ENCODE data around the gene GALNTL6.

The GALNTL6 gene

GRCh38 chr4:173005912-173006633, 1192.9 kb downstream of the GALNTL6 start:
- no peaks in the 10 kb centered on the region for H3K27me3 ChIP-seq (ENCODE audit: insufficient read depth, poor library complexity, severe bottlenecking)
- DNase-seq (ENCODE audit: low spot score): no peak
- H3K4me1 ChIP-seq (ENCODE audit: insufficient read depth, poor library complexity, severe bottlenecking): peaks cover 11% of the 10 kb centered on the region
- TF ChIP-seq CTCF (IDR thresholded peaks at IDR 0.05; ENCODE audit: poor library complexity, severe bottlenecking): no peak
- no peaks in the 10 kb centered on the region for H3K9me3 ChIP-seq (ENCODE audit: severe bottlenecking)
- ATAC-seq (ENCODE audit: low read depth): no peak
- no peak overlapping the region for H3K27ac ChIP-seq (ENCODE audit: poor library complexity, severe bottlenecking)
- no peaks in the 10 kb centered on the region for H3K36me3 ChIP-seq (ENCODE audit: low read depth)
- no peak overlapping the region for H3K4me3 ChIP-seq (ENCODE audit: severe bottlenecking)

GRCh38 chr4:173008436-173008835, 1195.2 kb downstream of the GALNTL6 start:
- H3K27me3 ChIP-seq (ENCODE audit: insufficient read depth, poor library complexity, severe bottlenecking): no peaks in the 10 kb centered on the region
- no peaks in the 10 kb centered on the region for H3K9me3 ChIP-seq (ENCODE audit: severe bottlenecking)
- no peak overlapping the region for H3K27ac ChIP-seq (ENCODE audit: poor library complexity, severe bottlenecking)
- no peak overlapping the region for H3K4me3 ChIP-seq (ENCODE audit: severe bottlenecking)
- no peak for TF ChIP-seq CTCF (IDR thresholded peaks at IDR 0.05; ENCODE audit: poor library complexity, severe bottlenecking)
- H3K4me1 ChIP-seq (ENCODE audit: insufficient read depth, poor library complexity, severe bottlenecking): no peaks in the 10 kb centered on the region
- DNase-seq (ENCODE audit: low spot score) (no peak), ATAC-seq (ENCODE audit: low read depth) (no peak)
- no peaks in the 10 kb centered on the region for H3K36me3 ChIP-seq (ENCODE audit: low read depth)

GRCh38 chr4:173009129-173009823, 1196.1 kb downstream of the GALNTL6 start:
- Histone ChIP-seq H3K9me3 (ENCODE audit: severe bottlenecking) (no peaks in the 10 kb centered on the region), H3K36me3 (ENCODE audit: low read depth) (no peaks in the 10 kb centered on the region), H3K4me3 (ENCODE audit: severe bottlenecking) (no peak overlapping the region), H3K4me1 (ENCODE audit: insufficient read depth, poor library complexity, severe bottlenecking) (peaks cover 4% of the 10 kb centered on the region), H3K27me3 (ENCODE audit: insufficient read depth, poor library complexity, severe bottlenecking) (no peaks in the 10 kb centered on the region), H3K27ac (ENCODE audit: poor library complexity, severe bottlenecking) (no peak overlapping the region)
- DNase-seq (ENCODE audit: low spot score) (no peak), ATAC-seq (ENCODE audit: low read depth) (no peak)
- TF ChIP-seq CTCF (IDR thresholded peaks at IDR 0.05; ENCODE audit: poor library complexity, severe bottlenecking): no peak

GRCh38 chr4:173012608-173013007, 1199.4 kb downstream of the GALNTL6 start:
- DNase-seq (ENCODE audit: low spot score): no peak

More at GRCh38 chr4:173012608-173013007, 1199.4 kb downstream of the GALNTL6 start:
- Histone ChIP-seq H3K4me1 (ENCODE audit: insufficient read depth, poor library complexity, severe bottlenecking) (peaks cover 4% of the 10 kb centered on the region), H3K27ac (ENCODE audit: poor library complexity, severe bottlenecking) (no peak overlapping the region), H3K4me3 (ENCODE audit: severe bottlenecking) (no peak overlapping the region), H3K36me3 (ENCODE audit: low read depth) (no peaks in the 10 kb centered on the region), H3K27me3 (ENCODE audit: insufficient read depth, poor library complexity, severe bottlenecking) (no peaks in the 10 kb centered on the region), H3K9me3 (ENCODE audit: severe bottlenecking) (no peaks in the 10 kb centered on the region)
- TF ChIP-seq CTCF (IDR thresholded peaks at IDR 0.05; ENCODE audit: poor library complexity, severe bottlenecking): no peak
- no peak for ATAC-seq (ENCODE audit: low read depth)

Measured in RWPE2 (cell line).